ENCODE measurements around the gene SEPTIN7.
"Not testable (repeated sequence)": the region's sequence is repeated elsewhere in the genome, so short reads cannot be mapped to it uniquely, and the experiment has no call there.

Gene SEPTIN7

GRCh38 chr7:35800718-35801391 lies at the start of gene SEPTIN7:
TSS of gene SEPTIN7 (plus strand) at chr7:35801057. CDS start at chr7:35801210, 153 bp downstream.
- DNase-seq (ENCODE audit: low spot score) = peak; percentile 95

GRCh38 chr7:35752742-35753141 lies 48.1 kb upstream of the SEPTIN7 start:
- DNase-seq (ENCODE audit: low spot score) = no peak

DNA sequence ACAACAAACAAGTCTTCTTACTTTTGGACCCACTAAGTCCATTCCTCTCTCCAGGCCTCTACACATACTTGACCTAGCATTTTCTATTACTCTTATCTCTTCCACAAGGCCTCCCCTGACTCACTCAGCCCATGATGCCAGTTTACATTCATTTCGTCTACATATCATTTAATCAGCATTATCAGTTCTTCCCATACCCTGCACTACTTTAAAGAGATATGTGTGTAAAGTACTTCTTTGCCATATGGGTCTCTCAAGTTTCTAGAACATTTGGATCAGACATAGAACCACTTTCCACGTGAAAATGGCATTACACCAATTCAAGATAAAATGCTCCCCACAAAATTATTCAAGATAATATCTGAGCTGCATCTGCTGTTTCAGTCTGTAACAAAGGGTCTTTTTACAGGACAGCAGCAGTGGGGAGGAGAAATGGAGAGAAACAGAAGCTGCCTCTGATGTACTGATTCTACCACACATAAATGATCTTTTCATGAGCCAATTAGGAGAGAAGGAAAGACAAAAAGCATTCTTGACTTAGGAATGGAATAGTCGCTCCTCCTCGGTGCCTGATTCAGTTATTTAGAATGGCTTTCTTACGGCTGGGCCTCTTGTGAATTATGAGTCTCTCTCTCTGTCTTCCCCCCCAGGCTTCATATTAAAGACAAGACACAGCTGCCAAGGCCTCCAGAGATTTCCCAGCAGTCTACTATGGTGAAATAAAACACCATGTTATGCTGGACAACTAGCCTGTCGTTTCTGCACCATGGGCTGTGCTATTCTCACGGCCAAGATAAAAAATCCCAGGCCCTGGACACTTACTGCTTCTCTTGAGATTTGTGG lies 46.9 kb upstream of the SEPTIN7 start:
- no peak for DNase-seq (ENCODE audit: low spot score)

- DNase-seq (ENCODE audit: low spot score) = no peak
These were observed 46.1 kb upstream of the SEPTIN7 start for GRCh38 chr7:35754741-35755140.

DNA sequence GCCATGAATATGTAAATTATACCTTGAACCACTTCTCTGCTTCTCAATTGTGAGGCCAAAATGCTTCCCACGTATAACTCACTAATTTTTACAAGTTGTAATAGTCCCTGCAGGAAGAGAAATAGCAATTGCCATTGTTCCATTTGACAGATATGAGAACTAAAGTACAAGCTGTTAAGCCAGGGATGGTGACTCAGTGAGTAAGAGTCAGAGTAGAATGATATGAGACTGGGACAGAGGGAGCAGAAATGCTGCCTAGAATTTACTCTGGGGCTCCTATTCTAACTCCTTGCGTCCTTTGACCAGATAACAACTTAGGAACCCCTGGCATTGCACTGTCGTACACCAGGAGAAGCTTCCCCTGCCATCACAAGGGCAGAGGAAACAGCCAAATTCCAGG lies 45.1 kb upstream of the SEPTIN7 start:
- DNase-seq (ENCODE audit: low spot score) = no peak

- not testable (repeated sequence) for DNase-seq (ENCODE audit: low spot score)
These were observed 44.4 kb upstream of the SEPTIN7 start for GRCh38 chr7:35756453-35756852.

GRCh38 chr7:35757574-35757973 lies 43.3 kb upstream of the SEPTIN7 start:
- DNase-seq (ENCODE audit: low spot score) = no peak

DNA sequence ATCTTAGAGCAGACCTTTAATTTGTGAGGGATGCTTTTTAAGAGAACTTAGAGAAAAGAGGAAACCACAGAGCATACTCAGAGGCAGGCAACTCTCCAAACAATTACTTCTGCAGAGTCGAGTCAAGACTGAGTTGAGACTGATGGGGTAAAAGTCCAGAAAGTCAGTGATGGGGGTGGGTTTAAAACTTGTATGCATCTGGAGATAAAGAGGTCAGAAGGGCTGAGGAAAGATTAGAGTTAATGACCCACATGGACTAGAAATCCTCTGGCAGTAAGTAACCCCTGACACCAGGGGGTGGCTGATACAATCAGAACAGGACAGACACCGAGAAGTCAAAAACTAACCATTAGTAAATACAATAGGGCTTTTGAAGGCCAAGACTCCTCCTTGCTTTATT lies 42.4 kb upstream of the SEPTIN7 start:
- DNase-seq (ENCODE audit: low spot score) = peak; percentile 6

DNA sequence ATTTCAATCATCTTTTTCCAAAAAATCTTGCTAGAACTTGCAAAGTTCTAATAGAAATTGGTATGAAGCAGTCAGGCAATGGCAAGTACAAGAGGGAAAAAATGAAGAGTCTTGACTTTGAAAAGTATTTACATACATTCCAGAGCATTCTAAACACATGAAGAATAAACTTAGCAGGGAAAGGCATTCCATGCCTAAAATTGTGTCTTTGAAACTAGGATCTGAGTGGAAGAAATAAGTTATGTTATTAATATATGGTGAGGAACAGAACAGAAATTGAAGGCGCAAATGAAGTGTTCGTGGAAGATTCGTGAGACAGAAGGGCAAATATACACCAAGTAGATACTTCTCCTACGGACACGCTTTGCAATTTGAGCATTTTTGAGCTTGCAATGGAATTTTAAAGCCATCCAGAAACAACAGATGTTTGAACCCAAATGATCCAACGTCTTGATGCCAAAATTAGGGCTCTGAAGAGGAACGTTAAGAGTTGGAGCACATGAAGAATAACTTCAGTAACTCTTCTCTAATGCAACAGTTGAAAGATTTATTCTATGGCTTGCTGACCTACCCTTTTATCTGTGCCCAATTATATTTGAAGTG lies 40.6 kb upstream of the SEPTIN7 start:
- no peak for DNase-seq (ENCODE audit: low spot score)

DNA sequence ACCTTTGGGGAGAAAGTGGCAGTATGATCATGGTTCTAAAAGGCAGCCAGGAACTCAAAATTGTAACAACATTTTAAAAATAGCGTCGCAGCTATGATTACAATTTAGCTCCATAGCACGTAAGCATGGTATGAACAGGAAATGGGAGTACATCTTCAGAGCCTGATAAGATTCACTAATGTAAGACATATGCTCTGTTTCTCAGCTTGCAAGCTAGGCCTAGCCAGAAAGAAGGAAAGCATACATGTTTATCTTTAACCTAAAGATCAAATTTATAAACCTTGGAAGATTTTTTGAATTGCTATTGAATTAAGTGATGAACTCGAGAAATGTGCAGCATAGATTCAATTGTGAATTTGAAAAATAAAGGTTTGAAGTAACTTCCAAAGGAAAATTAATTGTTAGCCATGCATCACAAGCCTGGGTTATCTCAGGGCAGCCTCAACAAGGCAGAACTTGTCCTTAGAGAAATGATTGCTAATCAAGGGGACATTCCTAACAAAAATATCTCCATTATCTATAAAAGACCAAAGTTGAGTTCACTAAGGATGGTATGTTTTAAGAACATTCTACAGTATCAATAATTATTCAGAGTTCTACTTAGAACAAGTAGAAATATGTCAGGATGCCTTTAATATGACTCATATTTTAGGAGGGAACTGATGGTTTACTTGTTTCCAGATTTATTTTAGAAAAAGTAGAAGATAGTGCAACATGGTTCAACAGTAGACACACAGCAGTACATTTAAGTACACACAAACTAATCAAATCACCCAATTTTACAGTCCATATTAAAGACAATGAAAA lies 38.8 kb upstream of the SEPTIN7 start:
- no peak for DNase-seq (ENCODE audit: low spot score)

DNA sequence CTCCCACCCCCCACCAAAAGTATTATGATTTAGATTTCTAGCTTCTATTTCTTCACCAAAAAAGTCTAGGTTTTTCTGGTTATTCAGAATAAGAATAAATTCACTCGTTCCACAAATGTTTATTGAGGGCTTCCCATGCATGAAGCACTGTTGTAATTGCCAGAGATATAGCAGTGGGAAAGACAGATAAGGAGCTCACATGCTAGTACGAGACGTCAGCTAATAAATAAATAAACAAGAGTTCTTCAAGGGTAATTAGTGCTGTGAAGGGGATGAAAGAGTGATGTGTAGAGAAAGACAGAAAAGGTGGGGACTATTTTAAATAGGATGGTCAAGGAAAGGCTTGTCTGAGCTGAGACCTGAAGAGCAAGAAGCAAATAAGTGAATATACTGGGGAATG lies 38.1 kb upstream of the SEPTIN7 start:
- no peak for DNase-seq (ENCODE audit: low spot score)

GRCh38 chr7:35768346-35768745 lies 32.5 kb upstream of the SEPTIN7 start:
- no peak for DNase-seq (ENCODE audit: low spot score)

GRCh38 chr7:35771776-35772175 lies 29.1 kb upstream of the SEPTIN7 start:
- DNase-seq (ENCODE audit: low spot score) = no peak

DNA sequence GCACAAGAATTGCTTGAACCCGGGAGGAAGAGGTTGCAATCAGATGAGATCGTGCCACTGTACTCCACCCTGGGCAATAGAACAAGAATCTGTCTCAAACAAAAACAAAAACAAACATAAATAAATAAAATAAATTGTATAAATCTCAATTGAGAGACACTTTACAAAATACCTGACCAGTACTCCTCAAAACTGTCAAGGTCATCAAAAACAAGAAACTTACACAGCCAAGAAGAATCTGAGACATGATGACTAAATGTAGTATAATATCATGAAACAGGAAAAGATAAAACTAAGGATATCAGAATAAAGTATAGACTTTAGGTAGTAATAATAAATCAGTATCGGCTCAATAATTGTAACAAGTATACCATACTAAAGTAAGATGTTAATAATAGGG lies 26.9 kb upstream of the SEPTIN7 start:
- DNase-seq (ENCODE audit: low spot score) = no peak

GRCh38 chr7:35776686-35777085 lies 24.2 kb upstream of the SEPTIN7 start:
- DNase-seq (ENCODE audit: low spot score) = no peak

- no peak for DNase-seq (ENCODE audit: low spot score)
These were observed 23.7 kb upstream of the SEPTIN7 start for GRCh38 chr7:35777121-35777520.

DNA sequence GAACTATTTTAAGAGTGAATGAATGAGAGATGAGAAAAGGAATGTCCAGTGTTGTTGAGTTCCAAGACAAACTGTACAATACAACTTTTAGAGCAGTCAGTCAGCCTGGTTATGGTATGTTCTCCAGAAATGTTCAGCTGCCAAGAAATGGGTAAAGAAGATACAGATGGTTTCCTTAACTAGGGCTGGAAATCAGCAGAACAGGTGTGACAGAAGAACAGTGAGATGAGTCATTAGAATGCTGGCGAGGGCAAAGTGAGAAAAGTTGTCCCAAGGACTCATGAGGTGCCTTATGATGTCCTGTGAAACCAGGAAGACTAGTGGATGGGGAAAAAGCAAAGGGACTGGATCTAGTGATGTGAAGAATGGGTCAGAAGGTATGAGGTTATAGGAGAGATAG lies 20.8 kb upstream of the SEPTIN7 start:
- no peak for DNase-seq (ENCODE audit: low spot score)

DNA sequence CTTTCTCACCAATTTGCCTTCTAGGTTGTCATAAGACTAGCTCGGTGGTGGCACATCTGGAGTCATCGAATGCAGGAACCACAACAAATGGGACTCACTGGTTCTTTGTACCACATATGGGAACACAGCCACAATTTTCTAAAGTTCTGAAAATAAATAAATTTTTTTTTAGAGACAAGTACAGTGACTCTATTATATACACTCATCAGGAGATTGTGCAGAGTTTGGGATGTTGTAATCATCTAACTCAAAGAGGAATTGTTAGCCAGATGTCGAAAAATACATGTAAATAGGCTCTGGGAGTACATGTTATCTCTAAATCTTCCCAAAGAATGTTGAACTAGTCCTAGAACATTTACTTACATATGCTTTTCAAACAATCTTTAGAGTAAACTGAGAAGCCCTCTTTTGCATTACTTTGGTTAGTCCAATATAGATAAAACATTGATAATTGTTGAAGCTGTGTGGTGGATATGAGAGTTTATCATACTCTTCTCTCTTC lies 19.6 kb upstream of the SEPTIN7 start:
- DNase-seq (ENCODE audit: low spot score) = no peak

DNA sequence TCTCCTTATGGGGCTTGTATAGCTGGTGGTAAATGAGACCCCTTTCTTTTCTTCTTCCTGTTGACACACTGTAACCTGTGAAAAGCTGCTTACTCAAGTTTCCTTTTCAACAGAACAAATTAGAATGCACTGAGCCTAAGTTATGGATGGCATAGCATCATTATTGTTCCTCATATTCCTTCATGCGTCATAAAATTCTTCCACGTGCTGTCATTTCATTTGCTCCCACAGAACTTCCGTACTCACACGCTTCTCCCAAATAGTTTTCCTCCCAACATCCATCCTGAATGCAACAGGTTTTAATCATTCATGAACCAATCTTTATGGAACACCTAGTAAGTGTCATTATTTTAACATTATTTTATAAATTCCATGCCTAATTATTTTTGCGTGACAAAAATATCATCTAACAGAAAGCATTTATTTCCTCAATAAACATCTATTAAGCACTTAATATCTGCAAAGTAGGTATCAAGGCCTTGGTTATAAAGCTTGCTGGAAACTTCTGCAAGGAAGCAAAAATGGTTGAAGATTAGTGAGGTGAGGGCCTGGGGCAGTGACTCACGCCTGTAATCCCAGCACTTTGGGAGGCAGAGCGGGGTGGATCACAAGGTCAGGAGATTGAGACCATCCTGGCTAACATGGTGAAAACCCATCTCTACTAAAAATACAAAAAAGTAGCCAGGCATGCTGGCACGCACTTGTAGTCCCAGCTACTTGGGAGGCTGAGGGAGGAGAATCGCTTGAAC lies 18.9 kb upstream of the SEPTIN7 start:
- DNase-seq (ENCODE audit: low spot score) = no peak

- DNase-seq (ENCODE audit: low spot score) = no peak
These were observed 16.5 kb upstream of the SEPTIN7 start for GRCh38 chr7:35784332-35784731.

- DNase-seq (ENCODE audit: low spot score) = no peak
These were observed 15.6 kb upstream of the SEPTIN7 start for GRCh38 chr7:35785250-35785649.
